Retinal pigment epithelial cell (primary cell): ENCODE measurements around the gene HIP1R.
"Not testable (repeated sequence)": the region's sequence is repeated elsewhere in the genome, so short reads cannot be mapped to it uniquely, and the experiment has no call there.

Experiments
- DNase-seq: peaks from one replicate; pipeline ENCODE4 v3.0.0-alpha.2; 2010; ENCODE audit warnings: low read depth
- H3K4me3 ChIP-seq: 2 replicates; pipeline ENCODE4 v1.5.1; 2011; ENCODE audit warnings: mild to moderate bottlenecking, low read length, control low read depth, moderate library complexity
- CTCF ChIP-seq: conservative IDR thresholded peaks from 2 replicates; pipeline ENCODE4 v1.5.1; 2011; ENCODE audit warnings: low read depth, low read length, control low read depth, inconsistent platforms

Gene HIP1R

GRCh38 chr12:122795807-122796206, 39.5 kb upstream of the HIP1R start:
- DNase-seq = no peak
- H3K4me3 ChIP-seq = no peak overlapping the region
- TF ChIP-seq CTCF = no peak

DNA sequence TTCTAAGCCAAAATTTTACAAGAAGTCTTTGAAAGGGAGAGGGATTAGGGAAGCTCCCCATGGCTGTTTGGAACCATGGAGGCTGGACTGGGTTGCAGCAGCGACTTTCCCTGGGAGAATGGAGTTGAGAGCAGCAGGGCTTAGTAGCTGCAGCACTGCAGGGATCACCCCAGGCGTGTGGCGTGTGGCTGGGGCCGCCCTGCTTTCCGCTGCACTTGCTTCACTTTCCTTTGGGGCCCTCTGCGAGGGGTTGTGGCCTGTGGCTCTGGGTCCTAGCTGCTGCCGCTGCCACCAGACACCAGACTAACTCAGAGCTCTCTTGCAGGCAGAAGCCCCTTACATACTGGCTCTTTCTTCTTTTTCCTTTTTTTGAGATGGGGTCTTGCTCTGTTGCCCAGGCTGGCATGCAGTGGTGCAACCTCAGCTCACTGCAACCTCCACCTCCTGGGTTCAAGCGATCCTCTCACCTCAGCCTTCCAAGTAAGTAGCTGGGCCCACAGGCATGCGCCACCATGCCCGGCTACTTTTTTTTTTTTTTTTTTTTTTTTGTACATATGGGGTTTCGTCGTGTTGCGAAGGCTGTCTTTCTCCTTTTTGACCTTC, 35.5 kb upstream of the HIP1R start:
- no peak overlapping the region for H3K4me3 ChIP-seq
- no peak for TF ChIP-seq CTCF
- DNase-seq = no peak

DNA sequence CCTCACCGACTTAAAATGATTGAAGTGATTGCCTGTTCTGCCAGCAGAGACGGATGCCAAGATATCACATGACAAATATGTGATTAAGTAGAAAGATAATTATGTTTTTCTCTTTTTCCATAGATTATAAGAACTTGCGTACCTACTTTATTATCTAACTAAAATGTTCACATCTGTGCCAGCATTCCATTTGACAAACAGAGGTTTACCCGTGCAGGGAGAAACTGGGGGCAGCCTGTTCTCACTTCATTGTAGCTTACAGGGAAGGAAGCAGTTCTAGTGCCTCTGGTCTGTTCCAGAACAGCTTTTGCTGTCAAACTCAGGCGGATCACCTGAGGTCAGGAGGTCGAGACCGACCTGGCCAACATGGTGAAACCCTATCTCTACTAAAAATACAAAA, 31.3 kb upstream of the HIP1R start:
- H3K4me3 ChIP-seq = no peak overlapping the region
- no peak for TF ChIP-seq CTCF
- no peak for DNase-seq

GRCh38 chr12:122804957-122805356, 30.3 kb upstream of the HIP1R start:
- H3K4me3 ChIP-seq, DNase-seq: not testable (repeated sequence)

DNA sequence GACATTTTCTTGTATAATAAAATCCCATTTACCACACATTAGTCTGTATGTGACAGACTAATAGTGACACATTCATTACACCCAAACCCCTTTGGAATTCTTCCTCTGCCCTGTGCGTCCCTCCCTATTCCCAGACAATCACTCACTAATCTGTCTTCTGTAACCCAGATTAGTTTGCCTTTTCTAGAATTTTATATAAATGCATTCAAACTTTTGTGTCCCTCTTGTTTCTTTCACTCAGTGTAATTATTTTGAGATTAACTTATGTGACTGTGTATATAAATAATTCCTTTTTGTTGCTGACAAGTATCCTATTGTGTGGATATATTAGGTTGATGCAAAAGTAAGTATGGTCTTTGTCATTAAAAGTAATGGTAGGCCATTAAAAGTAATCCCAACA, 27.6 kb upstream of the HIP1R start:
- no peak for DNase-seq
- TF ChIP-seq CTCF = no peak
- H3K4me3 ChIP-seq = no peak overlapping the region

GRCh38 chr12:122811777-122812176, 23.5 kb upstream of the HIP1R start:
- no peak for DNase-seq
- no peak overlapping the region for H3K4me3 ChIP-seq
- TF ChIP-seq CTCF = no peak

- no peak for TF ChIP-seq CTCF
These were observed 21.9 kb upstream of the HIP1R start for GRCh38 chr12:122813310-122813713.

GRCh38 chr12:122819209-122819785, 16.0 kb upstream of the HIP1R start:
- DNase-seq = no peak
- no peak for TF ChIP-seq CTCF
- H3K4me3 ChIP-seq = no peak overlapping the region

More at GRCh38 chr12:122813310-122813713, 21.9 kb upstream of the HIP1R start:
- no peak for DNase-seq
- no peak overlapping the region for H3K4me3 ChIP-seq
